ENCODE measurements around the gene MBD5. TPM values are rescaled to one million over a fixed set of nuclear protein-coding genes. Genes with fewer than 3 reads are reported as not detected.

Gene MBD5
- total RNA-seq, 1 donor from 2014 or later: 59.3 TPM

DNA sequence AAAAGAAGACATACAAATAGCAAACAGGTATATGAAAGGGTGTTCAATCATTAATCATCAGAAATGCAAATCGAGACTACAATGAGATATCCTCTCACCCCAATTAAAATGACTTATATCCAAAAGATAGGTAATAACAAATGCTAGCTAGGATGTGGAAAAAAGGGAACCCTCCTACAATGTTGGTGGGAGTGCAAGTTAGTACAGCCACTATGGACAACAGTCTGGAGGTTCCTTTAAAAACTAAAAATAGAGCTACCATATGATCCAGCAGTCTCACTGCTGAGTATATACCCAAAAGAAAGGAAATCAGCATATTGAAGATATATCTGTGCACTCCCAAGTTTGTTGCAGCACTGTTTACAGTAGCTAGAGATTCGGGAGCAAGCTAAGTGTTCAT, 271.5 kb downstream of the MBD5 start:
- DNase-seq (ENCODE audit: low spot score): no peak
- Mint-ChIP-seq H3K27ac (ENCODE audit: unreplicated experiment) (no peak overlapping the region), H3K4me3 (ENCODE audit: unreplicated experiment) (no peak overlapping the region), H3K4me1 (ENCODE audit: unreplicated experiment) (no peaks in the 10 kb centered on the region), H3K9me3 (ENCODE audit: unreplicated experiment) (no peaks in the 10 kb centered on the region), H3K36me3 (ENCODE audit: low read depth, unreplicated experiment) (no peaks in the 10 kb centered on the region), H3K27me3 (ENCODE audit: unreplicated experiment) (no peaks in the 10 kb centered on the region)
- TF ChIP-seq, protein P1, sequence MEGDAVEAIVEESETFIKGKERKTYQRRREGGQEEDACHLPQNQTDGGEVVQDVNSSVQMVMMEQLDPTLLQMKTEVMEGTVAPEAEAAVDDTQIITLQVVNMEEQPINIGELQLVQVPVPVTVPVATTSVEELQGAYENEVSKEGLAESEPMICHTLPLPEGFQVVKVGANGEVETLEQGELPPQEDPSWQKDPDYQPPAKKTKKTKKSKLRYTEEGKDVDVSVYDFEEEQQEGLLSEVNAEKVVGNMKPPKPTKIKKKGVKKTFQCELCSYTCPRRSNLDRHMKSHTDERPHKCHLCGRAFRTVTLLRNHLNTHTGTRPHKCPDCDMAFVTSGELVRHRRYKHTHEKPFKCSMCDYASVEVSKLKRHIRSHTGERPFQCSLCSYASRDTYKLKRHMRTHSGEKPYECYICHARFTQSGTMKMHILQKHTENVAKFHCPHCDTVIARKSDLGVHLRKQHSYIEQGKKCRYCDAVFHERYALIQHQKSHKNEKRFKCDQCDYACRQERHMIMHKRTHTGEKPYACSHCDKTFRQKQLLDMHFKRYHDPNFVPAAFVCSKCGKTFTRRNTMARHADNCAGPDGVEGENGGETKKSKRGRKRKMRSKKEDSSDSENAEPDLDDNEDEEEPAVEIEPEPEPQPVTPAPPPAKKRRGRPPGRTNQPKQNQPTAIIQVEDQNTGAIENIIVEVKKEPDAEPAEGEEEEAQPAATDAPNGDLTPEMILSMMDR (IDR thresholded peaks at IDR 0.05; ENCODE audit: unreplicated experiment): no peak

DNA sequence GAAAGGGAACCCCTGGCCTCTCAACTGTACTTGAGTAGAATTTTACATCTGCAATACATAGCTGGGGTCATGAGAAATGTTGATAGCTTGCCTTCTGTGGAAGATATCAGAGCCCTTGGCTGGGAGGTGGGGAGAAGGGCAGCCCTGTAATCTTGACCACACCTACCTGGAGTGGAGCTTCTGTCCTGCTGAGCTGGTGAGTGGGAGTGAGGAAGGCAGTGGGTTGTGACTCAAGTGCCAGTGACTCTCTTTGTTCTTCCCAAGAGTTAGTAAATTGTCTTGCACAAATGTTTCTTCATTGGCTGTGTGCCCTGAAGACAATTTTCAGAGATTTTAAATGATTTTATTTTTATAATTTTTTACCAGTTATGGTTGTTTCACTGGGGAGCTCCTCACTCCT, 277.3 kb downstream of the MBD5 start:
- TF ChIP-seq, protein P1 (IDR thresholded peaks at IDR 0.05; ENCODE audit: unreplicated experiment): no peak
- peaks cover 2% of the 10 kb centered on the region for H3K4me1 Mint-ChIP-seq (ENCODE audit: unreplicated experiment)
- H3K36me3 Mint-ChIP-seq (ENCODE audit: low read depth, unreplicated experiment): no peaks in the 10 kb centered on the region
- H3K9me3 Mint-ChIP-seq (ENCODE audit: unreplicated experiment): no peaks in the 10 kb centered on the region
- H3K27ac Mint-ChIP-seq (ENCODE audit: unreplicated experiment): no peak overlapping the region
- DNase-seq (ENCODE audit: low spot score): no peak
- no peak overlapping the region for H3K4me3 Mint-ChIP-seq (ENCODE audit: unreplicated experiment)
- peaks cover 1% of the 10 kb centered on the region for H3K27me3 Mint-ChIP-seq (ENCODE audit: unreplicated experiment)

DNA sequence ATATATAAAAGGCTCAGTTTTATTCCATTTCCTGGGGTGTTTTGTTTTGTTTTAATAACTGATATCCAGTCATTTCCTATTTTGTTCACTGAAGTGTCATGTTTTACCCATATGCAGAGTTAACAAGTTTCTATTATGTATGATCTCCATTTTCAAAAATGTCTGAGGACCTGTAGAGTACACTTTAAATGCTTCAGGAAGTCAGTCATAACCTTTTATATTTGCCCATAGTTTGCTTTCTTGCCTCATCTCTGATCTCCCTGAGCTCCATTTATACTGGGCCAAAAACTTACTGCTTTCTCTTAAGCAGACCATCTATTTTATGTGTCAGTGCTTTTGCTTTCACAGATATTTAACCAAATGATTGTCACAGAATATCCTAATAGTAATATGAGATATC, 278.7 kb downstream of the MBD5 start:
- H3K27me3 Mint-ChIP-seq (ENCODE audit: unreplicated experiment): peaks cover 1% of the 10 kb centered on the region
- DNase-seq (ENCODE audit: low spot score): no peak
- no peak overlapping the region for H3K4me3 Mint-ChIP-seq (ENCODE audit: unreplicated experiment)
- H3K27ac Mint-ChIP-seq (ENCODE audit: unreplicated experiment): no peak overlapping the region
- H3K9me3 Mint-ChIP-seq (ENCODE audit: unreplicated experiment): no peaks in the 10 kb centered on the region
- no peaks in the 10 kb centered on the region for H3K36me3 Mint-ChIP-seq (ENCODE audit: low read depth, unreplicated experiment)
- TF ChIP-seq, protein P1 (IDR thresholded peaks at IDR 0.05; ENCODE audit: unreplicated experiment): no peak
- peaks cover 3% of the 10 kb centered on the region for H3K4me1 Mint-ChIP-seq (ENCODE audit: unreplicated experiment)

DNA sequence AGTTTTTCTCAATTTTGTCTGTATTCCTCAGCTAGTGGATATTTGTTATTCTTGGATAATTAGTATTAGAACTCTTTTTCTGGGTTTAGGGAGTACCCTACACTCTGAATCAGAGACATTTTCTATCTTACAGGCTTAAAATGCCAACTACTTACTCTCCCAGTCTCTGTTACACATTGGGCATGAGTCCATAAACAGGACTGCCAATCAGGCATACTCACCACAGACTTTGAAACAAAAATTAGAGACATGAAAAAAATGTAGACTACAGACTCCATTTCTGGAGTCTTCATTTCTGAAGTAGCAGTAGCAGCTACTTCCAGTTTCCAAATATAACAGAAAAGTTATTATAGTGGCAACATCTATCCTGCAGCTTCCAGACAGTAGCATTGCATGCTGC, 279.7 kb downstream of the MBD5 start:
- Mint-ChIP-seq H3K27ac (ENCODE audit: unreplicated experiment) (no peak overlapping the region), H3K9me3 (ENCODE audit: unreplicated experiment) (no peaks in the 10 kb centered on the region), H3K4me3 (ENCODE audit: unreplicated experiment) (no peak overlapping the region), H3K4me1 (ENCODE audit: unreplicated experiment) (peaks cover 3% of the 10 kb centered on the region), H3K36me3 (ENCODE audit: low read depth, unreplicated experiment) (no peaks in the 10 kb centered on the region), H3K27me3 (ENCODE audit: unreplicated experiment) (peaks cover 1% of the 10 kb centered on the region)
- DNase-seq (ENCODE audit: low spot score): no peak
- TF ChIP-seq, protein P1 (IDR thresholded peaks at IDR 0.05; ENCODE audit: unreplicated experiment): no peak

DNA sequence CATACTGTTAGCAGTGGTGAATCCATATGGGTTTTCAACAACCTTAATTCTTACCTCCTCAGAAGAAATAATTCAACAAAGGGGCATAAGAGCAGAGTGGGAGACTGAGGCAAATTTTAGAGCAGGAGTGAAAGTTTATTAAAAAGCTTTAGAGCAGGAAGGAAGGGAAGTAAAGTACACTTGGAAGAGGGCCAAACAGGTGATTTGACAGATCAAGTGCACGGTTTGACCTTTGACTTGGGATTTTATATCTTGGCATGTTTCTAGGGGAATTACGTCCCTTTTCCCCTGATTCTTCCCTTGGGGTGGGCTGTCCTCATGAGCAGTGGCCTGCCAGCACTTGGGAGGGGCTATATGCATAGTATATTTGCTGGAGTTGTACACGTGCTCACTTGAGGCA, 280.5 kb downstream of the MBD5 start:
- no peak for DNase-seq (ENCODE audit: low spot score)
- no peaks in the 10 kb centered on the region for H3K9me3 Mint-ChIP-seq (ENCODE audit: unreplicated experiment)
- H3K36me3 Mint-ChIP-seq (ENCODE audit: low read depth, unreplicated experiment): no peaks in the 10 kb centered on the region
- no peak overlapping the region for H3K27ac Mint-ChIP-seq (ENCODE audit: unreplicated experiment)
- peaks cover 6% of the 10 kb centered on the region for H3K4me1 Mint-ChIP-seq (ENCODE audit: unreplicated experiment)
- TF ChIP-seq, protein P1 (IDR thresholded peaks at IDR 0.05; ENCODE audit: unreplicated experiment): no peak
- H3K27me3 Mint-ChIP-seq (ENCODE audit: unreplicated experiment): peaks cover 1% of the 10 kb centered on the region
- H3K4me3 Mint-ChIP-seq (ENCODE audit: unreplicated experiment): no peak overlapping the region
